Kidney tubule cell (primary cell): ENCODE measurements around the gene LYPD6.

ENCODE experiments used
- DNase-seq: peaks from one replicate; pipeline ENCODE4 v3.0.0-alpha.2; 2018; ENCODE audit warnings: low spot score

The LYPD6 gene

DNA sequence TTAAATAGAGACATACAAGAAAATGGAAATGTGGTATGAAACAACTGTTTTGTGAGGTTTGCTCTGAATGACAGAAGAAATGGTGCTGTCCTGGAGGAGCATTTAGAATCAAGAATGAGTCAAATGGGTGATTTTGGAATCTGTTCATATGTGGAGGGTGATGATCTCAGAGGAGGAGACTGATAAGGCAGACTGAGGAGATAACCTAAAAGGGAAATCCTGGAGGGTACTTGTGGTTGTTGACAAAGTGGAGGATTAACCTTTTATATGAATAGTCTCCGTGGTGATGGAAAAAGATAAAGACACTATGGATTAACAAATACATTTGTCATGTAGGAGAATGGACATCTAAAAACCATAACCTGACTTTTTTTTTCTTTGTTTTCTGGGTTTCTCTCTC is 183.1 kb downstream of the LYPD6 start:
- no peak for DNase-seq
